Left lung (tissue), 10 donors: ENCODE measurements around the gene PSMA4. TPM values are rescaled to one million over a fixed set of nuclear protein-coding genes. Genes with fewer than 3 reads are reported as not detected.

Experiments used
- ATAC-seq: fragments of 200-7000 bp; cut with Tn5 transposase; one replicate; pipeline ENCODE4 v1.9.1; 2020; ENCODE audit warnings: moderate library complexity
- DNase-seq, 4 donors: peaks; one replicate each; pipeline ENCODE4 v3.0.0-alpha.2; 2013 to 2020
- H3K27ac ChIP-seq, 2 donors: fragments of 200-600 bp; sonication (generic) in 1 of 2; one replicate each; pipeline versions ENCODE4 v1.5.0 to v1.8.0; 2020 to 2021
- H3K27me3 ChIP-seq, 2 donors: fragments of 200-600 bp; sonication (generic) in 1 of 2; one replicate each; pipeline versions ENCODE4 v1.5.0 to v1.8.0; 2020 to 2021
- H3K36me3 ChIP-seq, 2 donors: fragments of 200-600 bp; sonication (generic) in 1 of 2; one replicate each; pipeline versions ENCODE4 v1.5.0 to v1.8.0; 2020 to 2021
- H3K4me1 ChIP-seq, 2 donors: fragments of 200-600 bp; one replicate each; pipeline ENCODE4 v1.8.0; 2021
- H3K4me3 ChIP-seq, 2 donors: fragments of 200-600 bp; sonication (generic) in 1 of 2; one replicate each; pipeline versions ENCODE4 v1.5.0 to v1.8.0; 2020 to 2021; ENCODE audit warnings: mild to moderate bottlenecking in 1 of 2
- H3K9me3 ChIP-seq, 2 donors: fragments of 200-600 bp; sonication (generic) in 1 of 2; one replicate each; pipeline versions ENCODE4 v1.5.0 to v1.8.0; 2020 to 2021
- CTCF ChIP-seq, 2 donors: fragments of 200-600 bp; sonication (generic) in 1 of 2; IDR thresholded peaks; one replicate each; pipeline versions ENCODE4 v1.5.0 to v1.8.0; 2021; ENCODE audit warnings: antibody characterized with exemption in 2 of 2
- intact Hi-C, 2 donors: fragments of 100-400 bp; cut with DNase I; formaldehyde crosslinking; loops; one replicate each; pipeline versions ENCODE4 v1.11.2 to v1.14.2; 2022
- polyA plus RNA-seq, 6 donors: library from polyadenylated mRNA; unstranded; fragments of 120-200 nt; gene quantifications; one replicate each; pipeline ENCODE4 v1.2.1, GENCODE V29; 2013; ENCODE audit not compliant: insufficient read length in 6 of 6
- total RNA-seq, 2 donors: library from RNA; stranded (reverse); fragmentation: NEBNext Ultra II Directional; extraction: Animal tissue kit (Norgen Biotek cat#: 25700); gene quantifications; one replicate each; pipeline ENCODE4 v1.2.1, GENCODE V29; 2021
- donor health status: DM: no; HTN: yes; CAD: no.
- donor health status: DM: no; HTN: no; CAD: no.

Gene PSMA4
- total and polyA plus RNA-seq, 8 donors: 143 to 233 (median 222) TPM

- no peaks in the 10 kb centered on the region for H3K9me3 ChIP-seq
- H3K4me3 ChIP-seq: no peak overlapping the region
- intact Hi-C loops: no loop called here
- H3K4me1 ChIP-seq: peaks cover 6 to 18% of the 10 kb centered on the region in 2 donors
- peaks cover 6 to 38% of the 10 kb centered on the region in 2 donors for H3K27me3 ChIP-seq
- H3K27ac ChIP-seq: no peak overlapping the region
- no peaks in the 10 kb centered on the region for H3K36me3 ChIP-seq
- ATAC-seq (no peak), DNase-seq (no peak)
- no peak for TF ChIP-seq CTCF (IDR thresholded peaks at IDR 0.05)
Measured at GRCh38 chr15:78563092-78563491, 22.8 kb downstream of the PSMA4 start.

DNA sequence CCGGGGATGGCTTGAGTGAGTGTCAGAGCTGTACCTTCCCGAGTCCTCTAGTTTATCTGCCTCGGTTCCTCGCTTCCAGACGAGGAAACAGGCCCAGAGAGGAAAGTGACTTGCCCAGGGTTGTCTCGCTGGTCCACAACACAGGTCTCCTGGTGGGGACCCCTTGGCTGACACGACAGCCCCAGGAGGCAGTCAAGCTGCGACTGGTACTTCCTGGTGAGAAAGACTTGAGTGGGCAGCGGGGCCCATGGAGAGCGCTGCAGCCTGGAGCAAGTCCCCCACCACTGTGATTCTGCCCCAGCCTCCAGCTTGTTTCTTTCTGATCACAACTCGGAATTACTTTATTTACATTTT, 24.5 kb downstream of the PSMA4 start:
- H3K27me3 ChIP-seq: peaks cover 8 to 51% of the 10 kb centered on the region in 2 donors
- H3K27ac ChIP-seq: no peak overlapping the region
- intact Hi-C loops: no loop called here
- no peak for TF ChIP-seq CTCF (IDR thresholded peaks at IDR 0.05)
- DNase-seq (no peak), ATAC-seq (no peak)
- H3K9me3 ChIP-seq: no peaks in the 10 kb centered on the region
- peak overlapping the region; percentile 44 to 51 for H3K4me3 ChIP-seq
- no peaks in the 10 kb centered on the region for H3K36me3 ChIP-seq
- peaks cover 6 to 18% of the 10 kb centered on the region in 2 donors for H3K4me1 ChIP-seq

DNA sequence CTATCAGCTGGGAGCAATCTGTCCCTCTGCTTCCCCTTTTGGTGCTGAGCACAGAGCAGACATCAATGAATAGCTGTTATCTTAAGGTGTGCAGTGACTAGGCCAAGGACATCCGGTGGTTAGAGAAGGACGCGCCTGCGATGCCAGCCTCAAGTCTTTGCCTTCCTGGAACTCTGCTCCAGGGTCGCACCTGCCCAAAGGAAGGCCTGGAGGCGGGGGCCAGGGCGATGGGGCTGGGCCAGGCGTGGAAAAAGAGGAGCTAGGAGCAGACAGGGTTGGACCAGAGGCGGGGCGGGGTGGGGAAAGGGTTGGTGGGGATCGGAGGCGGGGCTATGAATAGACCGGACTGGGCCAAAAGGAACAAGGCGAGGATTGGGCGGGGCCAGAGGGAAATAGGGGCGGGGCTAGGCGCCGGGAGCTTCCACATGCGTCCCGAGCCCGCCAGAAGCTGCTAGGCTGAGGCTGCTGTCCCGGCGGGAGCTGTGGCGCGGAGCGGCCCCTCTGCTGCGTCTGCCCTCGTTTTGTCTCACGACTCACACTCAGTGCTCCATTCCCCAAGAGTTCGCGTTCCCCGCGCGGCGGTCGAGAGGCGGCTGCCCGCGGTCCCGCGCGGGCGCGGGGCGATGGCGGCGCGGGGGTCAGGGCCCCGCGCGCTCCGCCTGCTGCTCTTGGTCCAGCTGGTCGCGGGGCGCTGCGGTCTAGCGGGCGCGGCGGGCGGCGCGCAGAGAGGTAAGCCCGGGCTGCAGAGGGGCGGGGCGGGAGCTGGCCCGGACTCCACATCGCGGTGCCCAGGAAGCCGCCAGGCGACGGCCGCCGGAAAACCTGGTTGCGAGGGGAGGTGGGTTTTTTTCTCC, 25.1 kb downstream of the PSMA4 start, which contains the start of gene CHRNA5:
Gene CHRNA5 (plus strand): TSS at position 424 of the 854 bp plus-strand sequence. CDS start 200 bp downstream, at position 624.
- no peaks in the 10 kb centered on the region for H3K36me3 ChIP-seq
- H3K27ac ChIP-seq: no peak within 1 kb of the TSS
- H3K4me3 ChIP-seq: peak within 1 kb of the TSS; percentile 44 to 51
- ATAC-seq: peak; percentile 98
- peaks cover 6 to 18% of the 10 kb centered on the region in 2 donors for H3K4me1 ChIP-seq
- TF ChIP-seq CTCF (IDR thresholded peaks at IDR 0.05): no peak
- no peaks in the 10 kb centered on the region for H3K9me3 ChIP-seq
- DNase-seq: peak; percentile 70 to 94 (median 88)
- intact Hi-C loops: no loop called here
- peaks cover 8 to 56% of the 10 kb centered on the region in 2 donors for H3K27me3 ChIP-seq

DNA sequence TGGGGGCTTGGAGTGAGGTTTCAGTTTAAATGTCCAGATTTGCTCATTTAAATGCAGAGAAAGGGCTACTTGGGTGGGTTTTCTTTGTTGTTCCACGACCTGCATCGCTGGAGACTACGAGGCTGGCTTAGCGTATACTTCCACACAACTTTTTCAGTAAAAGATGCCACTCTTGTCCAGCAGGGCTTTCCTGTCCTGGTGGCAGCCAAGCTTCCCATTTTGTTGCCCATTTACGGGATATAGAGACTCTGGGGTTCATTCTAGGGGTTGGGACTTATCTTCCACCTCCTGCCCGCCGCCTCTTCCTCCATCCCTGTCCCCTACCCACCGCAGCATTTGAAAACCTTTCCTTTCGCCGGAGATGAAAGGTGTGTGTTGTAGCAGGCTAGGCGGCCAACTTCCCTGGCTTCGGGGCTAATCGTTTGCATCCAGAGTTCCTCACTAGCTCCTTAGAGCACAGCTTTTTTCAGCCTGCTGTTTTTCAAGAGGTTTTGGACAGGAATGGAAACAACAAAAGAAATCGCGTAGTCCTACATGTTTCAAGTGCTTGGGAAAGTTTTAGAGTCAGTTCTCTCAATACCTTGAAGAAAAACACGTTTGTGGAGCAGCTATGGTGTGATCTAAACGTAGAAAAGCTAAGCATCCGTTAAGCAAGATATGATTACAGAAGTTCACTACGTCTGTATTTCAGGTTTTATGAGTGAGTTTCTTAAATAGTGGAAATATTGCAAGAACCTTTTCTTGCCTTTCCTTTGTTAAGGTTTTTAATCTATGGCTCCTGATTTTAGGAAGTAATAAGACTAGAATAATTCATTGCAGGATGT, 25.9 kb downstream of the PSMA4 start:
- DNase-seq: peak in 2 of 4 donors; percentile 9
- intact Hi-C loops: no loop called here
- peak; percentile 31 for ATAC-seq
- Histone ChIP-seq H3K27ac (no peak overlapping the region), H3K9me3 (no peaks in the 10 kb centered on the region), H3K36me3 (no peaks in the 10 kb centered on the region), H3K27me3 (peaks cover 8 to 56% of the 10 kb centered on the region in 2 donors), H3K4me3 (peak overlapping the region; percentile 44 to 51), H3K4me1 (peaks cover 6 to 18% of the 10 kb centered on the region in 2 donors)
- TF ChIP-seq CTCF (IDR thresholded peaks at IDR 0.05): no peak

DNA sequence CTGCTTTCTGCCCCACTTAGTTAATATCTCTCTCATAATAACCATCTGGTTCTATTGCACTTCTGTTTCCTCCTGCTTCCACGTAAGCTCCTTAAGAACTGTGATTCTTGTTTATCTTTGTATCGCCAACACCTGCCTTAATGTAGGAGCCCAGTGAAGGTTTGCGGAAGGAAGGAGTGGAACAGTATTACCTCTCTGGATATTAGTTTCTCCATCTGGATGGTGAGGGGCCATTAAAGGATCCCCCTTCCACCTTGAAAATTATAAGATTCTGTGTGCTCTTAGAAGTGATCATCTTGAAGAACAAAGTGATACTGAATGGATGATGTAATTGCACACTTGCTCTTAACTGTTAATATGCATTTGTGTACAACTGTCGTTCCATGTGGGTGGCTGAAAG, 27.3 kb downstream of the PSMA4 start:
- no peak for ATAC-seq
- intact Hi-C loops: no loop called here
- Histone ChIP-seq H3K9me3 (no peaks in the 10 kb centered on the region), H3K4me1 (peaks cover 6 to 18% of the 10 kb centered on the region in 2 donors), H3K4me3 (no peak overlapping the region), H3K27me3 (peaks cover 8 to 56% of the 10 kb centered on the region in 2 donors), H3K27ac (no peak overlapping the region), H3K36me3 (no peaks in the 10 kb centered on the region)
- no peak for DNase-seq
- no peak for TF ChIP-seq CTCF (IDR thresholded peaks at IDR 0.05)
